HL-60 (cell line): ENCODE data around the gene AIM2.

Source experiments
- GABPA ChIP-seq: IDR thresholded peaks from 2 replicates; pipeline ENCODE4 v1.6.1; 2012; ENCODE audit warnings: low read depth
- POLR2AphosphoS5 ChIP-seq: IDR thresholded peaks from 2 replicates; pipeline ENCODE4 v1.6.1; 2012; ENCODE audit warnings: low read depth
- TF ChIP-seq, protein P1 (sequence below): IDR thresholded peaks from 2 replicates; pipeline ENCODE4 v1.6.1; 2012; ENCODE audit warnings: low read depth; ENCODE audit not compliant: insufficient replicate concordance
- TF ChIP-seq, protein P2 (sequence below): IDR thresholded peaks from one replicate; pipeline ENCODE4 v1.5.1; 2011; ENCODE audit warnings: low read length, control low read depth, inconsistent platforms; ENCODE audit not compliant: insufficient read depth

DNA sequence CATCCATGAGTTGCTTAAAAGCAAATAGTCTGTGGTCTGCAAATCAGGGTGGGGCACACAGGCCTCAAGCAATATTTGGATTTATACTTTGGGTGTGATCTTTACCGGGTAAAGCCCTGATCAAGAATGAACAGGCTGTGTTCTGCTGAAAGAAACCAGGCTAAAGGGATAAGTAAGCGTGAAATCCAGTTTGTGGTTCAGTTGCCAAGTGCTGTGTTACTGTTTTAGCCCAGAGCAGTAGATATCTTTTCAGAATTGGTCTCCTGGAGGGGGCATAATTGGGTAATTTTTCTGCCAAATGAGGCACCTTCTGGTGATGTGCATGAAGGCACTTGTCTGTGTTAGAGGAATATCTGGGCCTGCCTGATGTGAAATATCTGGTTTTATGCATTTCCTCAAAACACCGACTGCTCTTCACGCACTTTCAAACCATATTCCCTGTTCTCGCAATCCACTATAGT is 21.4 kb downstream of the AIM2 start:
- TF ChIP-seq POLR2AphosphoS5: peak; percentile 45; the same call in 1 of the 2 replicates
- TF ChIP-seq, protein P1, sequence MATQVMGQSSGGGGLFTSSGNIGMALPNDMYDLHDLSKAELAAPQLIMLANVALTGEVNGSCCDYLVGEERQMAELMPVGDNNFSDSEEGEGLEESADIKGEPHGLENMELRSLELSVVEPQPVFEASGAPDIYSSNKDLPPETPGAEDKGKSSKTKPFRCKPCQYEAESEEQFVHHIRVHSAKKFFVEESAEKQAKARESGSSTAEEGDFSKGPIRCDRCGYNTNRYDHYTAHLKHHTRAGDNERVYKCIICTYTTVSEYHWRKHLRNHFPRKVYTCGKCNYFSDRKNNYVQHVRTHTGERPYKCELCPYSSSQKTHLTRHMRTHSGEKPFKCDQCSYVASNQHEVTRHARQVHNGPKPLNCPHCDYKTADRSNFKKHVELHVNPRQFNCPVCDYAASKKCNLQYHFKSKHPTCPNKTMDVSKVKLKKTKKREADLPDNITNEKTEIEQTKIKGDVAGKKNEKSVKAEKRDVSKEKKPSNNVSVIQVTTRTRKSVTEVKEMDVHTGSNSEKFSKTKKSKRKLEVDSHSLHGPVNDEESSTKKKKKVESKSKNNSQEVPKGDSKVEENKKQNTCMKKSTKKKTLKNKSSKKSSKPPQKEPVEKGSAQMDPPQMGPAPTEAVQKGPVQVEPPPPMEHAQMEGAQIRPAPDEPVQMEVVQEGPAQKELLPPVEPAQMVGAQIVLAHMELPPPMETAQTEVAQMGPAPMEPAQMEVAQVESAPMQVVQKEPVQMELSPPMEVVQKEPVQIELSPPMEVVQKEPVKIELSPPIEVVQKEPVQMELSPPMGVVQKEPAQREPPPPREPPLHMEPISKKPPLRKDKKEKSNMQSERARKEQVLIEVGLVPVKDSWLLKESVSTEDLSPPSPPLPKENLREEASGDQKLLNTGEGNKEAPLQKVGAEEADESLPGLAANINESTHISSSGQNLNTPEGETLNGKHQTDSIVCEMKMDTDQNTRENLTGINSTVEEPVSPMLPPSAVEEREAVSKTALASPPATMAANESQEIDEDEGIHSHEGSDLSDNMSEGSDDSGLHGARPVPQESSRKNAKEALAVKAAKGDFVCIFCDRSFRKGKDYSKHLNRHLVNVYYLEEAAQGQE: no peak
- TF ChIP-seq, protein P2, sequence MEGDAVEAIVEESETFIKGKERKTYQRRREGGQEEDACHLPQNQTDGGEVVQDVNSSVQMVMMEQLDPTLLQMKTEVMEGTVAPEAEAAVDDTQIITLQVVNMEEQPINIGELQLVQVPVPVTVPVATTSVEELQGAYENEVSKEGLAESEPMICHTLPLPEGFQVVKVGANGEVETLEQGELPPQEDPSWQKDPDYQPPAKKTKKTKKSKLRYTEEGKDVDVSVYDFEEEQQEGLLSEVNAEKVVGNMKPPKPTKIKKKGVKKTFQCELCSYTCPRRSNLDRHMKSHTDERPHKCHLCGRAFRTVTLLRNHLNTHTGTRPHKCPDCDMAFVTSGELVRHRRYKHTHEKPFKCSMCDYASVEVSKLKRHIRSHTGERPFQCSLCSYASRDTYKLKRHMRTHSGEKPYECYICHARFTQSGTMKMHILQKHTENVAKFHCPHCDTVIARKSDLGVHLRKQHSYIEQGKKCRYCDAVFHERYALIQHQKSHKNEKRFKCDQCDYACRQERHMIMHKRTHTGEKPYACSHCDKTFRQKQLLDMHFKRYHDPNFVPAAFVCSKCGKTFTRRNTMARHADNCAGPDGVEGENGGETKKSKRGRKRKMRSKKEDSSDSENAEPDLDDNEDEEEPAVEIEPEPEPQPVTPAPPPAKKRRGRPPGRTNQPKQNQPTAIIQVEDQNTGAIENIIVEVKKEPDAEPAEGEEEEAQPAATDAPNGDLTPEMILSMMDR: no peak
- TF ChIP-seq GABPA: no peak
